ENCODE data around the gene PRX. TPM values are rescaled to one million over a fixed set of nuclear protein-coding genes. Genes with fewer than 3 reads are reported as not detected.

Gene PRX
- total and polyA plus RNA-seq, 2 experiments from 2014 or later, result 4.2 TPM

DNA sequence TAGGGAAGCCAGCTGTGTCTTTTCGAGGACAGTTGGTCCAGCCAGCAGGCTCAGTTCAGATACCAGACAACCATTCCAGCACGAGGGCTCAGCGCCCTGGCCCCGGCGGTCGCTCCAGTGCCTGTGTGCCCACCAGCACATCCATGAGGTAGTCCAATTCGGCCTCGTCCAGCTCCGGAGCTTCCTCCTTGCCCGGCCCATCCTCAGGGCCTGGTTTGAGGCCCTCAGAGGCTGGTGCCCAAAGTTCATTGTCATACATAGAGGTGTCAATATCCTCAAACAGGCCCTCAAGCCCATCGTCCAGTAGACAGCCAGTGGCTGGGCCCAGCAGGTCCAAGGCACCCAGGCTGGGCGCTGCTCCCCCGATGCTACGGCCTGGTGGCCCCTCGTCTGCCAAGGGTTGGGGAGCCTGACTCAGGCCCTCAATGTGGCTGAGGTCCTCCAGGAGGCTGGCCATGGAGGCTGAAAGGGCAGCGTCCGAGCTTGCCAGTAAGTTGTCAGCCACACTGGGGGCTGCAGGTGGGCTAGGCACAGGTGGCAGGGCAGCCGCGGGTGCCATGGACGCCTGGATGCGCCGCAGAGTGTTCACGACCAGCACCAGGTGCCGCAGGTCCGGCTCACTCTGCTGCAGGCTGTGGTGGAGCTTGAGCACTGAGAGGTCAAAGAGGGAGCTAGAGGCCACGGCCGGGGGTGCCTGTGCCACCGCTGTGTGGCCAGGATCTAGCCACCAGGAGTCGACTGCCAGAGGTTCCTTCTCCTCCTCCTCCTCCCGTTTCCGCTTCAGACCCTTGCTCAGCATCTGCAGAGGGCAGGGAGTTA lies 9.8 kb upstream of the PRX start (continued):
- TF ChIP-seq, protein P1, sequence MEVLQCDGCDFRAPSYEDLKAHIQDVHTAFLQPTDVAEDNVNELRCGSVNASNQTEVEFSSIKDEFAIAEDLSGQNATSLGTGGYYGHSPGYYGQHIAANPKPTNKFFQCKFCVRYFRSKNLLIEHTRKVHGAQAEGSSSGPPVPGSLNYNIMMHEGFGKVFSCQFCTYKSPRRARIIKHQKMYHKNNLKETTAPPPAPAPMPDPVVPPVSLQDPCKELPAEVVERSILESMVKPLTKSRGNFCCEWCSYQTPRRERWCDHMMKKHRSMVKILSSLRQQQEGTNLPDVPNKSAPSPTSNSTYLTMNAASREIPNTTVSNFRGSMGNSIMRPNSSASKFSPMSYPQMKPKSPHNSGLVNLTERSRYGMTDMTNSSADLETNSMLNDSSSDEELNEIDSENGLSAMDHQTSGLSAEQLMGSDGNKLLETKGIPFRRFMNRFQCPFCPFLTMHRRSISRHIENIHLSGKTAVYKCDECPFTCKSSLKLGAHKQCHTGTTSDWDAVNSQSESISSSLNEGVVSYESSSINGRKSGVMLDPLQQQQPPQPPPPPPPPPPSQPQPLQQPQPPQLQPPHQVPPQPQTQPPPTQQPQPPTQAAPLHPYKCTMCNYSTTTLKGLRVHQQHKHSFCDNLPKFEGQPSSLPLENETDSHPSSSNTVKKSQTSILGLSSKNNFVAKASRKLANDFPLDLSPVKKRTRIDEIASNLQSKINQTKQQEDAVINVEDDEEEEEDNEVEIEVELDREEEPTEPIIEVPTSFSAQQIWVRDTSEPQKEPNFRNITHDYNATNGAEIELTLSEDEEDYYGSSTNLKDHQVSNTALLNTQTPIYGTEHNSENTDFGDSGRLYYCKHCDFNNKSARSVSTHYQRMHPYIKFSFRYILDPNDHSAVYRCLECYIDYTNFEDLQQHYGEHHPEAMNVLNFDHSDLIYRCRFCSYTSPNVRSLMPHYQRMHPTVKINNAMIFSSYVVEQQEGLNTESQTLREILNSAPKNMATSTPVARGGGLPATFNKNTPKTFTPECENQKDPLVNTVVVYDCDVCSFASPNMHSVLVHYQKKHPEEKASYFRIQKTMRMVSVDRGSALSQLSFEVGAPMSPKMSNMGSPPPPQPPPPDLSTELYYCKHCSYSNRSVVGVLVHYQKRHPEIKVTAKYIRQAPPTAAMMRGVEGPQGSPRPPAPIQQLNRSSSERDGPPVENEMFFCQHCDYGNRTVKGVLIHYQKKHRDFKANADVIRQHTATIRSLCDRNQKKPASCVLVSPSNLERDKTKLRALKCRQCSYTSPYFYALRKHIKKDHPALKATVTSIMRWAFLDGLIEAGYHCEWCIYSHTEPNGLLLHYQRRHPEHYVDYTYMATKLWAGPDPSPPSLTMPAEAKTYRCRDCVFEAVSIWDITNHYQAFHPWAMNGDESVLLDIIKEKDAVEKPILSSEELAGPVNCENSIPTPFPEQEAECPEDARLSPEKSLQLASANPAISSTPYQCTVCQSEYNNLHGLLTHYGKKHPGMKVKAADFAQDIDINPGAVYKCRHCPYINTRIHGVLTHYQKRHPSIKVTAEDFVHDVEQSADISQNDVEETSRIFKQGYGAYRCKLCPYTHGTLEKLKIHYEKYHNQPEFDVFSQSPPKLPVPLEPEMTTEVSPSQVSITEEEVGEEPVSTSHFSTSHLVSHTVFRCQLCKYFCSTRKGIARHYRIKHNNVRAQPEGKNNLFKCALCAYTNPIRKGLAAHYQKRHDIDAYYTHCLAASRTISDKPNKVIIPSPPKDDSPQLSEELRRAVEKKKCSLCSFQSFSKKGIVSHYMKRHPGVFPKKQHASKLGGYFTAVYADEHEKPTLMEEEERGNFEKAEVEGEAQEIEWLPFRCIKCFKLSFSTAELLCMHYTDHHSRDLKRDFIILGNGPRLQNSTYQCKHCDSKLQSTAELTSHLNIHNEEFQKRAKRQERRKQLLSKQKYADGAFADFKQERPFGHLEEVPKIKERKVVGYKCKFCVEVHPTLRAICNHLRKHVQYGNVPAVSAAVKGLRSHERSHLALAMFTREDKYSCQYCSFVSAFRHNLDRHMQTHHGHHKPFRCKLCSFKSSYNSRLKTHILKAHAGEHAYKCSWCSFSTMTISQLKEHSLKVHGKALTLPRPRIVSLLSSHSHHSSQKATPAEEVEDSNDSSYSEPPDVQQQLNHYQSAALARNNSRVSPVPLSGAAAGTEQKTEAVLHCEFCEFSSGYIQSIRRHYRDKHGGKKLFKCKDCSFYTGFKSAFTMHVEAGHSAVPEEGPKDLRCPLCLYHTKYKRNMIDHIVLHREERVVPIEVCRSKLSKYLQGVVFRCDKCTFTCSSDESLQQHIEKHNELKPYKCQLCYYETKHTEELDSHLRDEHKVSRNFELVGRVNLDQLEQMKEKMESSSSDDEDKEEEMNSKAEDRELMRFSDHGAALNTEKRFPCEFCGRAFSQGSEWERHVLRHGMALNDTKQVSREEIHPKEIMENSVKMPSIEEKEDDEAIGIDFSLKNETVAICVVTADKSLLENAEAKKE (CRISPR knock-in tag; IDR thresholded peaks at IDR 0.05), result no peak
- TF ChIP-seq STAT1 (IDR thresholded peaks at IDR 0.05; ENCODE audit: unreplicated experiment), result no peak
- TF ChIP-seq, protein P2, sequence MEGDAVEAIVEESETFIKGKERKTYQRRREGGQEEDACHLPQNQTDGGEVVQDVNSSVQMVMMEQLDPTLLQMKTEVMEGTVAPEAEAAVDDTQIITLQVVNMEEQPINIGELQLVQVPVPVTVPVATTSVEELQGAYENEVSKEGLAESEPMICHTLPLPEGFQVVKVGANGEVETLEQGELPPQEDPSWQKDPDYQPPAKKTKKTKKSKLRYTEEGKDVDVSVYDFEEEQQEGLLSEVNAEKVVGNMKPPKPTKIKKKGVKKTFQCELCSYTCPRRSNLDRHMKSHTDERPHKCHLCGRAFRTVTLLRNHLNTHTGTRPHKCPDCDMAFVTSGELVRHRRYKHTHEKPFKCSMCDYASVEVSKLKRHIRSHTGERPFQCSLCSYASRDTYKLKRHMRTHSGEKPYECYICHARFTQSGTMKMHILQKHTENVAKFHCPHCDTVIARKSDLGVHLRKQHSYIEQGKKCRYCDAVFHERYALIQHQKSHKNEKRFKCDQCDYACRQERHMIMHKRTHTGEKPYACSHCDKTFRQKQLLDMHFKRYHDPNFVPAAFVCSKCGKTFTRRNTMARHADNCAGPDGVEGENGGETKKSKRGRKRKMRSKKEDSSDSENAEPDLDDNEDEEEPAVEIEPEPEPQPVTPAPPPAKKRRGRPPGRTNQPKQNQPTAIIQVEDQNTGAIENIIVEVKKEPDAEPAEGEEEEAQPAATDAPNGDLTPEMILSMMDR (conservative IDR thresholded peaks at IDR 0.05; ENCODE audit: low read depth in 2 of 2), result no peak
- TF ChIP-seq EZH2phosphoT487 (IDR thresholded peaks at IDR 0.05; ENCODE audit: unreplicated experiment), result no peak
- no peak for TF ChIP-seq ZNF114 (CRISPR knock-in tag; IDR thresholded peaks at IDR 0.05)
- TF ChIP-seq NANOG (IDR thresholded peaks at IDR 0.05; ENCODE audit: borderline replicate concordance), result no peak
- no peak for TF ChIP-seq ZNF331 (CRISPR knock-in tag; IDR thresholded peaks at IDR 0.05; ENCODE audit: low read depth)
- TF ChIP-seq POLR2AphosphoS5 (IDR thresholded peaks at IDR 0.05; ENCODE audit: low read depth), result no peak
